SK-N-SH (cell line): ENCODE measurements around the gene NREP. TPM values are rescaled to one million over a fixed set of nuclear protein-coding genes. Genes with fewer than 3 reads are reported as not detected.
A peak's percentile ranks its signal among the peaks of the same experiment; 100 is the strongest.

ENCODE experiments used
- CTCF ChIA-PET: fragments of 300-600, 350-600 bp; formaldehyde crosslinking; extraction: SDS; loops from one replicate; lab custom pipeline; 2021; lab: Yijun Ruan, JAX
- POLR2A ChIA-PET: fragments of 350-600 bp; sonication (Branson Sonifier 250); formaldehyde crosslinking; extraction: SDS; loops from one replicate; lab custom pipeline; 2020; ENCODE audit warnings: antibody characterized with exemption, inconsistent platforms; lab: Yijun Ruan, JAX
- DNase-seq: peaks from one replicate; pipeline ENCODE4 v3.0.0; 2012
- H2AFZ ChIP-seq: fragments of 200-600 bp; sonication (generic); 2 replicates; pipeline ENCODE4 v1.8.1; 2016; ENCODE audit warnings: antibody characterized with exemption, mild to moderate bottlenecking, low read depth
- H3F3A ChIP-seq: fragments of 200-600 bp; sonication (generic); replicated peaks from 2 replicates; pipeline ENCODE3; 2016; ENCODE audit warnings: antibody characterized with exemption, mild to moderate bottlenecking; ENCODE audit not compliant: insufficient read depth
- H3K27ac ChIP-seq, 2 experiments: fragments of 200-500 bp in 1 of 2; fragments of 200-600 bp in 1 of 2; sonication (Bioruptor generic) in 1 of 2; sonication (generic), shearing (Covaris generic) in 1 of 2; 2 replicates each; pipeline versions ENCODE4 v1.5.1 to v1.6.1; 2014 to 2016; ENCODE audit warnings: low read depth in 2 of 2, inconsistent platforms in 1 of 2, low read length in 1 of 2, mild to moderate bottlenecking in 1 of 2, mixed read lengths in 1 of 2
- H3K27me3 ChIP-seq: fragments of 200-600 bp; sonication (generic), shearing (Covaris generic); 2 replicates; pipeline ENCODE4 v1.6.1; 2016; ENCODE audit warnings: mixed run types; ENCODE audit not compliant: insufficient read depth
- H3K36me3 ChIP-seq, 2 experiments: fragments of 200-500 bp in 1 of 2; fragments of 200-600 bp in 1 of 2; sonication (Bioruptor generic) in 1 of 2; sonication (generic) in 1 of 2; replicated peaks in 1 of 2; 2 replicates each; pipeline versions ENCODE3 to v1.5.1; 2014 to 2016; ENCODE audit warnings: low read length in 1 of 2, mild to moderate bottlenecking in 1 of 2; ENCODE audit not compliant: insufficient read depth in 2 of 2, control insufficient read depth in 1 of 2
- H3K4me1 ChIP-seq, 2 experiments: fragments of 200-500 bp in 1 of 2; fragments of 200-600 bp in 1 of 2; sonication (Bioruptor generic) in 1 of 2; sonication (generic), shearing (Covaris generic) in 1 of 2; 2 replicates each; pipeline versions ENCODE4 v1.5.1 to v1.6.1; 2014 to 2016; ENCODE audit warnings: low read depth in 1 of 2, low read length in 1 of 2, mixed run types in 1 of 2; ENCODE audit not compliant: insufficient read depth in 2 of 2, control insufficient read depth in 1 of 2
- H3K4me2 ChIP-seq: fragments of 200-600 bp; sonication (generic), shearing (Covaris generic); 2 replicates; pipeline ENCODE4 v1.6.1; 2017; ENCODE audit warnings: mixed run types
- H3K4me3 ChIP-seq, 2 experiments: fragments of 200-500 bp in 1 of 2; fragments of 200-600 bp in 1 of 2; sonication (Bioruptor generic) in 1 of 2; sonication (generic), shearing (Covaris generic) in 1 of 2; 2 replicates each; pipeline versions ENCODE4 v1.5.1 to v1.8.1; 2014 to 2016; ENCODE audit warnings: low read depth in 2 of 2, inconsistent platforms in 1 of 2, low read length in 1 of 2, mild to moderate bottlenecking in 1 of 2, mixed read lengths in 1 of 2, moderate library complexity in 1 of 2
- H3K79me2 ChIP-seq: fragments of 200-600 bp; sonication (generic); 2 replicates; pipeline ENCODE4 v1.8.1; 2017; ENCODE audit warnings: mild to moderate bottlenecking; ENCODE audit not compliant: insufficient read depth
- H3K9ac ChIP-seq: fragments of 200-600 bp; sonication (generic); 2 replicates; pipeline ENCODE4 v1.6.1; 2017; ENCODE audit warnings: mixed run types
- H3K9me2 ChIP-seq: fragments of 200-600 bp; sonication (generic); 2 replicates; pipeline ENCODE4 v1.6.1; 2017; ENCODE audit warnings: mixed run types
- H3K9me3 ChIP-seq: fragments of 200-600 bp; sonication (generic); 2 replicates; pipeline ENCODE4 v1.6.1; 2017; ENCODE audit warnings: mixed run types, mild to moderate bottlenecking, moderate library complexity
- H4K20me1 ChIP-seq: fragments of 200-600 bp; sonication (generic); 2 replicates; pipeline ENCODE4 v1.6.1; 2017; ENCODE audit warnings: mild to moderate bottlenecking, mixed run types; ENCODE audit not compliant: insufficient read depth
- FOSL2 ChIP-seq: IDR thresholded peaks from 2 replicates; pipeline ENCODE4 v1.4.0; 2012; ENCODE audit warnings: low read depth, mild to moderate bottlenecking, moderate library complexity, borderline replicate concordance
- MEF2A ChIP-seq: IDR thresholded peaks from 2 replicates; pipeline ENCODE4 v1.4.0; 2012; ENCODE audit warnings: low read depth, borderline replicate concordance
- POLR2AphosphoS5 ChIP-seq: IDR thresholded peaks from 2 replicates; pipeline ENCODE4 v1.6.1; 2012; ENCODE audit warnings: low read depth, low read length
- RAD21 ChIP-seq: IDR thresholded peaks from 2 replicates; pipeline ENCODE4 v1.6.1; 2012; ENCODE audit warnings: mild to moderate bottlenecking, low read length
- RXRA ChIP-seq: IDR thresholded peaks from 2 replicates; pipeline ENCODE4 v1.4.0; 2012; ENCODE audit warnings: low read depth, mild to moderate bottlenecking, borderline replicate concordance
- SMC3 ChIP-seq: IDR thresholded peaks from 2 replicates; pipeline ENCODE4 v1.6.1; 2012; ENCODE audit warnings: low read depth, low read length, improper control_type of control experiment
- TAF1 ChIP-seq: IDR thresholded peaks from 2 replicates; pipeline ENCODE4 v1.6.1; 2012; ENCODE audit warnings: low read depth, mild to moderate bottlenecking, low read length, moderate library complexity, borderline replicate concordance
- ZBTB33 ChIP-seq: IDR thresholded peaks from 2 replicates; pipeline ENCODE4 v1.4.0; 2012; ENCODE audit warnings: low read depth, borderline replicate concordance
- WGBS: methylation state at CpG from one replicate; pipeline ENCODE4 v1.1.6; 2017; ENCODE audit warnings: low lambda C conversion rate; 5-methylcytosine and 5-hydroxymethylcytosine counted together
- polyA plus RNA-seq, 3 experiments: library from polyadenylated mRNA; depleted of rRNA; stranded (reverse); fragments of >200 nt; gene quantifications; 2 replicates each; pipeline ENCODE4 v1.2.3, GENCODE V29; 2012

Gene NREP
- polyA plus RNA-seq, 1 of the 3 experiments (the other 2 are of a cell fraction) = 94.4 TPM

DNA sequence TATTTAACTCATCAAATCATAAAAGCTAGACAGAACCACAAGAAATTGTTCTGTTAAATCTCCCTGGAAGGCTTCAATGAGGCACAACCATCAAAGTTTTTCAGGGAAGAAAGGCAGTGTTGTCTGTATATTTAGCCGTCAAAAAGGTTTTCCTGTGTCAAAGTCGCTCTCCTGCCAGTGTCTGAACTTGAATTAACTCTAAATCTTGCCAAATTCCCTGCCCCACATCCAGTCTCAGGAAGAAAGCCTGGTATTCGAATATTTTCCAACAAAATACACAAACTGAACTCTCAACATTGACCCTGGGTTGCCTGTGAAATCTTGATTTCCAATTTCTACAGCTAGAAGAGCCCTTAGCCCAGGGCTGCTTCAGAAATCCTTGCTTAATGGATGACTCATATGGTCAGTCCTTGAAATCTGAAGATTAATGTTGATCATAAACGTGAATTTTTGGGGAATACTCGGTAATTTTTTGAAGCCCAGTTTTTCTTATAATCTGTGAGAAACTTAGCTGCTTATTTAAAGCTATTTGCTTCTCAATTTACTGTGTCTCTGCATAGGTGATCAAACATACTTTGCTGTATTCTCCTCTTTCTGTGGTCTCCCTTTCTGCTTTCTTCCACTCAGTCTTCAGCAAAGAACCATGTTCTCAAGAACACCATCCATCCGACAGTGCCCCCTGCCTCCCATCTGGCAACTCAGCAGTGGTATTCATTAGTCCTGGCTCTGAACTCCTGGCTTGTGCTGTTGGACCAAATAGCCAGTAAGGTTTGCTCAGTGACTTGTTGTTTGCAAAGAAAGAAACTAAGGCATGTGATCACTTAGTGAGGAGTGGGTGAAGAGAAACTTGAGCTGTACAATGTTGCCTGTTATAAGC lies 58.9 kb downstream of the NREP start:
- no peaks in the 10 kb centered on the region for H3K79me2 ChIP-seq
- H2AFZ ChIP-seq = no peak overlapping the region
- no peak overlapping the region for H3K4me3 ChIP-seq
- POLR2A ChIA-PET = no interaction called here
- no peak overlapping the region; a peak in 1 of 4 replicates for H3K27ac ChIP-seq
- WGBS = 64% methylated on average over 6 of the region's 6 CpGs
- no peaks in the 10 kb centered on the region for H3K27me3 ChIP-seq
- H3K9ac ChIP-seq = no peak overlapping the region
- H3K4me2 ChIP-seq = no peak overlapping the region
- no peak for DNase-seq
- H3F3A ChIP-seq = no peaks in the 10 kb centered on the region
- no peaks in the 10 kb centered on the region for H3K9me2 ChIP-seq
- no peaks in the 10 kb centered on the region for H3K36me3 ChIP-seq
- no peaks in the 10 kb centered on the region for H4K20me1 ChIP-seq
- no peaks in the 10 kb centered on the region for H3K9me3 ChIP-seq
- peaks cover 0 to 2% of the 10 kb centered on the region in 2 experiments; a peak in 2 of 4 replicates for H3K4me1 ChIP-seq
- CTCF ChIA-PET = interaction anchor here (1.0 to 1.4 kb wide), 2 partner anchors 23 to 167 kb away, joined by 3 read pairs; no protein-coding TSS in a partner anchor
- TF ChIP-seq TAF1 = no peak
- TF ChIP-seq RAD21 = 0 out of 2 replicates have a peak, but pooled peaks have one; percentile 5
- no peak for TF ChIP-seq RXRA
- 0 out of 2 replicates have a peak, but pooled peaks have one; percentile 8 for TF ChIP-seq FOSL2
- TF ChIP-seq, all 33 proteins: peak for 2

DNA sequence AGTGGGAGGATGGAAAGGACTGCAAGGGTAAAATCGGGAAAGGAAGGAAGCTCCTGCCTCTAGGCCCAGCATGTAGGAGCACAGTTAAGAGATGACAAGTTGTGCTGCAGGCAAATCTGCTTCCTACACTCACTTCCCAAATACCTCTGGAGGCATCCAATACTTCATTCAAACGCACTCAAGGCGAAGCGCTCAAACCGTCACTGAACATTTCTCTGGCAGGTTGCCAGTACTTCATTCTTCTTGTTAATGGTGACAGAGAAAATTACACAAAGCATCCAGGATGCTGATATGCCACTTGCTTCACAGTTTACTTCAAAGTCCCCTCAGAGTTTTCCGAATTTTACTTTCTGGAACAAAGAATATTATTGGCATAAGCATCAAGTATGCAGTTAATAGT lies 59.8 kb downstream of the NREP start:
- Histone ChIP-seq H3K27ac (no peak overlapping the region; a peak in 1 of 4 replicates), H3K9me3 (no peaks in the 10 kb centered on the region), H3K4me1 (peaks cover 0 to 2% of the 10 kb centered on the region in 2 experiments; a peak in 2 of 4 replicates), H3K79me2 (no peaks in the 10 kb centered on the region), H4K20me1 (no peaks in the 10 kb centered on the region), H3F3A (no peaks in the 10 kb centered on the region), H3K9me2 (no peaks in the 10 kb centered on the region), H3K4me2 (no peak overlapping the region), H3K9ac (no peak overlapping the region), H3K27me3 (no peaks in the 10 kb centered on the region), H2AFZ (no peak overlapping the region), H3K36me3 (no peaks in the 10 kb centered on the region), H3K4me3 (no peak overlapping the region)
- ChIA-PET POLR2A (no interaction called here), CTCF (no interaction called here)
- no peak for DNase-seq
- TF ChIP-seq POLR2AphosphoS5 = no peak
- TF ChIP-seq MEF2A = no peak
- no peak for TF ChIP-seq SMC3
- WGBS = 82% methylated on average over 6 of the region's 6 CpGs

- H3K4me2 ChIP-seq = no peak overlapping the region
- no peaks in the 10 kb centered on the region for H3K9me2 ChIP-seq
- DNase-seq = no peak
- no peaks in the 10 kb centered on the region for H3F3A ChIP-seq
- no peak overlapping the region for H2AFZ ChIP-seq
- no peaks in the 10 kb centered on the region for H3K27me3 ChIP-seq
- no peak overlapping the region for H3K4me3 ChIP-seq
- no peaks in the 10 kb centered on the region for H3K79me2 ChIP-seq
- peaks cover 0 to 2% of the 10 kb centered on the region in 2 experiments; a peak in 2 of 4 replicates for H3K4me1 ChIP-seq
- ChIA-PET CTCF (interaction anchor here (1.5 to 1.7 kb wide), 2 partner anchors 10 to 13 kb away, joined by 3 read pairs; no protein-coding TSS in a partner anchor), POLR2A (no interaction called here)
- no peaks in the 10 kb centered on the region for H3K36me3 ChIP-seq
- no peak overlapping the region for H3K9ac ChIP-seq
- H4K20me1 ChIP-seq = no peaks in the 10 kb centered on the region
- no peak overlapping the region for H3K27ac ChIP-seq
- TF ChIP-seq ZBTB33 = no peak
- no peaks in the 10 kb centered on the region for H3K9me3 ChIP-seq
- WGBS = 86% methylated on average over 1 of the region's 1 CpG
Observed at GRCh38 chr5:111695991-111696390, 61.0 kb downstream of the NREP start.
